ENCODE results near the gene COX19.
"Not testable (repeated sequence)": the region's sequence is repeated elsewhere in the genome, so short reads cannot be mapped to it uniquely, and the experiment has no call there.

Gene COX19

GRCh38 chr7:961546-962400 lies 13.6 kb downstream of the COX19 start:
- Mint-ChIP-seq H3K4me1 (peaks cover 51% of the 10 kb centered on the region), H3K27me3 (ENCODE audit: low read depth, poor library complexity) (peaks cover 2% of the 10 kb centered on the region), H3K4me3 (no peak overlapping the region), H3K9me3 (peaks cover 4% of the 10 kb centered on the region), H3K36me3 (ENCODE audit: low read depth) (peaks cover 7% of the 10 kb centered on the region), H3K27ac (no peak overlapping the region)
- no peak for DNase-seq
- TF ChIP-seq, protein P1, sequence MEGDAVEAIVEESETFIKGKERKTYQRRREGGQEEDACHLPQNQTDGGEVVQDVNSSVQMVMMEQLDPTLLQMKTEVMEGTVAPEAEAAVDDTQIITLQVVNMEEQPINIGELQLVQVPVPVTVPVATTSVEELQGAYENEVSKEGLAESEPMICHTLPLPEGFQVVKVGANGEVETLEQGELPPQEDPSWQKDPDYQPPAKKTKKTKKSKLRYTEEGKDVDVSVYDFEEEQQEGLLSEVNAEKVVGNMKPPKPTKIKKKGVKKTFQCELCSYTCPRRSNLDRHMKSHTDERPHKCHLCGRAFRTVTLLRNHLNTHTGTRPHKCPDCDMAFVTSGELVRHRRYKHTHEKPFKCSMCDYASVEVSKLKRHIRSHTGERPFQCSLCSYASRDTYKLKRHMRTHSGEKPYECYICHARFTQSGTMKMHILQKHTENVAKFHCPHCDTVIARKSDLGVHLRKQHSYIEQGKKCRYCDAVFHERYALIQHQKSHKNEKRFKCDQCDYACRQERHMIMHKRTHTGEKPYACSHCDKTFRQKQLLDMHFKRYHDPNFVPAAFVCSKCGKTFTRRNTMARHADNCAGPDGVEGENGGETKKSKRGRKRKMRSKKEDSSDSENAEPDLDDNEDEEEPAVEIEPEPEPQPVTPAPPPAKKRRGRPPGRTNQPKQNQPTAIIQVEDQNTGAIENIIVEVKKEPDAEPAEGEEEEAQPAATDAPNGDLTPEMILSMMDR (IDR thresholded peaks at IDR 0.05) = no peak

DNA sequence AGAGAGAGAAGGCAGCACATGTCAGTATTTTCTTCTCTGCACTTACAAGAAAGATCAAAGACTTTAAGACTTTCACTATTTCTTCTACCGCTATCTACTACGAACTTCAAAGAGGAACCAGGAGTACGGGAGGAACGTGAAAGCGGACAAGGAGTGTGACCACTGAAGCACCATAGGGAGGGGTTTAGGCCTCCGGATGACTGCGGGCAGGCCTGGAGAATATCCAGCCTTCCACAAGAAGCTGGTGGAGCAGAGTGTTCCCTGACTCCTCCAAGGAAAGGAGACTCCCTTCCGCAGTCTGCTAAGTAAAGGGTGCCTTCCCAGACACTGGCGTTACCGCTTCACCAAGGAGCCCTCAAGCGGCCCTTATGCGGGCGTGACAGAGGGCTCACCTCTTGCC lies 14.4 kb downstream of the COX19 start:
- H3K36me3 Mint-ChIP-seq (ENCODE audit: low read depth); H3K4me3 Mint-ChIP-seq: not testable (repeated sequence)
- peaks cover 43% of the 10 kb centered on the region for H3K4me1 Mint-ChIP-seq

GRCh38 chr7:960269-960871 lies 15.0 kb downstream of the COX19 start:
- DNase-seq = no peak
- Mint-ChIP-seq H3K4me3 (peak overlapping the region; percentile 22), H3K36me3 (ENCODE audit: low read depth) (no peaks in the 10 kb centered on the region), H3K27ac (peak overlapping the region; percentile 71), H3K27me3 (ENCODE audit: low read depth, poor library complexity) (peaks cover 12% of the 10 kb centered on the region), H3K9me3 (peaks cover 4% of the 10 kb centered on the region), H3K4me1 (peaks cover 43% of the 10 kb centered on the region)
- TF ChIP-seq, protein P1 (IDR thresholded peaks at IDR 0.05) = no peak

More for the DNA sequence above, 14.4 kb downstream of the COX19 start:
- H3K27ac Mint-ChIP-seq; H3K9me3 Mint-ChIP-seq; DNase-seq; H3K27me3 Mint-ChIP-seq (ENCODE audit: low read depth, poor library complexity): not testable (repeated sequence)

- H3K9me3 Mint-ChIP-seq, H3K27ac Mint-ChIP-seq: not testable (repeated sequence)
These were observed 15.6 kb downstream of the COX19 start for GRCh38 chr7:959740-960139.

GRCh38 chr7:959271-959670 lies 16.1 kb downstream of the COX19 start:
- Mint-ChIP-seq H3K4me3 (no peak overlapping the region), H3K36me3 (ENCODE audit: low read depth) (no peaks in the 10 kb centered on the region)

More at GRCh38 chr7:959740-960139, 15.6 kb downstream of the COX19 start:
- peaks cover 17% of the 10 kb centered on the region for H3K27me3 Mint-ChIP-seq (ENCODE audit: low read depth, poor library complexity)
- peaks cover 38% of the 10 kb centered on the region for H3K4me1 Mint-ChIP-seq
- H3K36me3 Mint-ChIP-seq (ENCODE audit: low read depth); H3K4me3 Mint-ChIP-seq; DNase-seq: not testable (repeated sequence)

GRCh38 chr7:958221-959200 lies 16.8 kb downstream of the COX19 start:
- Mint-ChIP-seq H3K9me3 (peaks cover 4% of the 10 kb centered on the region), H3K4me3 (no peak overlapping the region), H3K27ac (no peak overlapping the region), H3K4me1 (peaks cover 34% of the 10 kb centered on the region), H3K36me3 (ENCODE audit: low read depth) (no peaks in the 10 kb centered on the region), H3K27me3 (ENCODE audit: low read depth, poor library complexity) (peaks cover 20% of the 10 kb centered on the region)
- TF ChIP-seq, protein P1 (IDR thresholded peaks at IDR 0.05) = no peak
- DNase-seq = no peak

More at GRCh38 chr7:959271-959670, 16.1 kb downstream of the COX19 start:
- peaks cover 4% of the 10 kb centered on the region for H3K9me3 Mint-ChIP-seq
- TF ChIP-seq, protein P1 (IDR thresholded peaks at IDR 0.05) = no peak
- H3K27ac Mint-ChIP-seq = peak overlapping the region; percentile 36
- DNase-seq = no peak
- peaks cover 17% of the 10 kb centered on the region for H3K27me3 Mint-ChIP-seq (ENCODE audit: low read depth, poor library complexity)
- H3K4me1 Mint-ChIP-seq = peaks cover 36% of the 10 kb centered on the region
